MCF 10A (cell line): ENCODE measurements around the gene PSORS1C1. TPM values are rescaled to one million over a fixed set of nuclear protein-coding genes. Genes with fewer than 3 reads are reported as not detected.

Experiments
- BruUV-seq: library from RNA; stranded (reverse); fragments of 400-500 nt; replicated peaks from 2 replicates; lab custom pipeline; 2021; lab: Mats Ljungman, UMichigan
- CTCF ChIA-PET: fragments of 300-600 bp; sonication (Branson Sonifier 250); formaldehyde crosslinking; extraction: SDS; loops from one replicate; lab custom pipeline; 2021; ENCODE audit warnings: antibody characterized with exemption, inconsistent platforms; lab: Yijun Ruan, JAX
- POLR2A ChIA-PET: fragments of 300-600, 350-650 bp; sonication (Branson Sonifier 250); formaldehyde crosslinking; extraction: SDS; loops from one replicate; lab custom pipeline; 2020; ENCODE audit warnings: antibody characterized with exemption, inconsistent platforms; lab: Yijun Ruan, JAX
- DNase-seq: peaks from one replicate; pipeline ENCODE4 v3.0.0-alpha.2; 2018; ENCODE audit not compliant: unreplicated experiment
- H3K27ac Mint-ChIP-seq: one replicate; pipeline ENCODE4 v1.8.0; 2022; ENCODE audit warnings: mild to moderate bottlenecking, low read depth, mixed read lengths; ENCODE audit not compliant: unreplicated experiment
- H3K27me3 Mint-ChIP-seq: one replicate; pipeline ENCODE4 v1.8.0; 2022; ENCODE audit warnings: mixed read lengths; ENCODE audit not compliant: insufficient read depth, unreplicated experiment
- H3K36me3 Mint-ChIP-seq: one replicate; pipeline ENCODE4 v1.8.0; 2022; ENCODE audit warnings: mild to moderate bottlenecking, moderate library complexity, mixed read lengths; ENCODE audit not compliant: insufficient read depth, unreplicated experiment
- H3K4me1 Mint-ChIP-seq: one replicate; pipeline ENCODE4 v1.8.0; 2022; ENCODE audit warnings: mixed read lengths; ENCODE audit not compliant: insufficient read depth, unreplicated experiment
- H3K4me3 Mint-ChIP-seq: one replicate; pipeline ENCODE4 v1.8.0; 2022; ENCODE audit warnings: mild to moderate bottlenecking, moderate library complexity, mixed read lengths; ENCODE audit not compliant: unreplicated experiment
- H3K9me3 Mint-ChIP-seq: one replicate; pipeline ENCODE4 v1.8.0; 2022; ENCODE audit warnings: mixed read lengths; ENCODE audit not compliant: unreplicated experiment
- intact Hi-C: fragments of 100-400 bp; cut with micrococcal nuclease; formaldehyde crosslinking; loops from 2 replicates; pipeline ENCODE4 v1.14.1; 2022
- total RNA-seq: library from RNA; stranded (reverse); gene quantifications from 2 replicates; pipeline ENCODE4 v1.2.3, GENCODE V29; 2022
- TF ChIP-seq, protein P1 (sequence below): fragments of 200-600 bp; IDR thresholded peaks from one replicate; pipeline ENCODE4 v1.8.0; 2022; ENCODE audit warnings: antibody characterized with exemption, mild to moderate bottlenecking; ENCODE audit not compliant: unreplicated experiment

Gene PSORS1C1
- total RNA-seq, 1 experiment from 2014 or later = 7.7 TPM

DNA sequence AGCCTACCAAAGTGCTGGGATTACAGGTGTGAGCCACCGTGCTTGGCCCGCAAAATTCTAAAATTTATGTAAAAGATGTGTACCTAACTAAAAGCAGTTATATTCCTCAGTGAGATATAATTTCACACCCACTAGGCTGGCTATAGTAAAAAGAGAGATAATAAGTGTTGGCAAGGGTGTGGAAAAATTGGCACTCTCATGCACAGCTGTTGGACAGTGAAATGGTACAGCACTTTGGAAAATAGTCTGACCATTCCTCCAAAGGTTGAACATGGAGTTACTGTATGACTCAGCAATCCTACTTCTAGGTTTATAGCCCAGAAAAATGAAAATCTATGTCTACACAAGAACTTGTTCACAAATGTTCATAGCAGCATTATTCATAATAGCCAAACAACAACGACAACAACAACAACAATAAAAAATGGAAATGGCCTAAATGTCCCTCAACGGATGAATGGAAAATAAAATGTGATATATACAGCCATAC, 16.1 kb upstream of the PSORS1C1 start:
- no peaks in the 10 kb centered on the region for H3K36me3 Mint-ChIP-seq
- TF ChIP-seq, protein P1, sequence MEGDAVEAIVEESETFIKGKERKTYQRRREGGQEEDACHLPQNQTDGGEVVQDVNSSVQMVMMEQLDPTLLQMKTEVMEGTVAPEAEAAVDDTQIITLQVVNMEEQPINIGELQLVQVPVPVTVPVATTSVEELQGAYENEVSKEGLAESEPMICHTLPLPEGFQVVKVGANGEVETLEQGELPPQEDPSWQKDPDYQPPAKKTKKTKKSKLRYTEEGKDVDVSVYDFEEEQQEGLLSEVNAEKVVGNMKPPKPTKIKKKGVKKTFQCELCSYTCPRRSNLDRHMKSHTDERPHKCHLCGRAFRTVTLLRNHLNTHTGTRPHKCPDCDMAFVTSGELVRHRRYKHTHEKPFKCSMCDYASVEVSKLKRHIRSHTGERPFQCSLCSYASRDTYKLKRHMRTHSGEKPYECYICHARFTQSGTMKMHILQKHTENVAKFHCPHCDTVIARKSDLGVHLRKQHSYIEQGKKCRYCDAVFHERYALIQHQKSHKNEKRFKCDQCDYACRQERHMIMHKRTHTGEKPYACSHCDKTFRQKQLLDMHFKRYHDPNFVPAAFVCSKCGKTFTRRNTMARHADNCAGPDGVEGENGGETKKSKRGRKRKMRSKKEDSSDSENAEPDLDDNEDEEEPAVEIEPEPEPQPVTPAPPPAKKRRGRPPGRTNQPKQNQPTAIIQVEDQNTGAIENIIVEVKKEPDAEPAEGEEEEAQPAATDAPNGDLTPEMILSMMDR = no peak
- intact Hi-C loops = no loop called here
- CTCF ChIA-PET = interaction anchor here (0.6 kb wide), 1 partner anchor 11 kb away, joined by 3 read pairs; no protein-coding TSS in a partner anchor
- DNase-seq = no peak
- no peak overlapping the region for H3K27ac Mint-ChIP-seq
- POLR2A ChIA-PET = no interaction called here
- peaks cover 21% of the 10 kb centered on the region for H3K4me1 Mint-ChIP-seq
- BruUV-seq = no TSS peak
- H3K27me3 Mint-ChIP-seq = no peaks in the 10 kb centered on the region
- no peaks in the 10 kb centered on the region for H3K9me3 Mint-ChIP-seq
- no peak overlapping the region for H3K4me3 Mint-ChIP-seq

- no TSS peak for BruUV-seq
- peaks cover 7% of the 10 kb centered on the region for H3K4me1 Mint-ChIP-seq
- POLR2A ChIA-PET = interaction anchor here (0.7 to 2.0 kb wide), 5 partner anchors 11 to 383 kb away, joined by 3 to 10 read pairs (median 3); partner anchors contain the start of gene PSORS1C1
These were observed 11.5 kb upstream of the PSORS1C1 start for GRCh38 chr6:31103136-31103535.

DNA sequence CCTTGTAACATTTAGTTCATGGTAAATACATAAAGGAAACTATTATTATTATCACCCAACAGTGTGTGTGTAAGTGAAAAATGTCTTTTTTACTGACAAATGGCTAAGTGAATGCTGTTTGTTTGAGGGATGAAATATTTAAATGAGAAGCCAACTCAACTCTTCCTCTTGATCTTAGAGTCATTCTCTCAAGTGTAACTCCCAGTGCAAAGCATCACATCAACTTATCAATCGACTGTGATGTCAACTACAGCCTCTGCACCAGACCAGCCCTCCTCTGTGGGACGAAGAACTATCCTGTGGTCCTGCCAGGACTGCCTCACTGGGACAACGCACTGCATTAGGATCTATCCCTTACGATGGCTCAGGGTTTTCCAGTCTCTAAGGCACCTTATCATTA, 7.5 kb upstream of the PSORS1C1 start:
- intact Hi-C loops = no loop called here
- TF ChIP-seq, protein P1 = no peak
- no peak for DNase-seq
- Mint-ChIP-seq H3K4me3 (no peak overlapping the region), H3K4me1 (peaks cover 6% of the 10 kb centered on the region), H3K9me3 (no peaks in the 10 kb centered on the region), H3K36me3 (no peaks in the 10 kb centered on the region), H3K27ac (no peak overlapping the region), H3K27me3 (no peaks in the 10 kb centered on the region)
- POLR2A ChIA-PET = no interaction called here
- CTCF ChIA-PET = no interaction called here
- BruUV-seq = no TSS peak

More at GRCh38 chr6:31103136-31103535, 11.5 kb upstream of the PSORS1C1 start:
- CTCF ChIA-PET = interaction anchor here (0.6 to 2.0 kb wide), 9 partner anchors 10 to 571 kb away, joined by 3 to 9 read pairs (median 5); partner anchors contain the start of gene PSORS1C1
- intact Hi-C loops = no loop called here
- H3K27ac Mint-ChIP-seq = no peak overlapping the region
- DNase-seq = no peak
- no peaks in the 10 kb centered on the region for H3K9me3 Mint-ChIP-seq
- H3K27me3 Mint-ChIP-seq = no peaks in the 10 kb centered on the region
- H3K36me3 Mint-ChIP-seq = no peaks in the 10 kb centered on the region
- TF ChIP-seq, protein P1 = no peak
- no peak overlapping the region for H3K4me3 Mint-ChIP-seq

DNA sequence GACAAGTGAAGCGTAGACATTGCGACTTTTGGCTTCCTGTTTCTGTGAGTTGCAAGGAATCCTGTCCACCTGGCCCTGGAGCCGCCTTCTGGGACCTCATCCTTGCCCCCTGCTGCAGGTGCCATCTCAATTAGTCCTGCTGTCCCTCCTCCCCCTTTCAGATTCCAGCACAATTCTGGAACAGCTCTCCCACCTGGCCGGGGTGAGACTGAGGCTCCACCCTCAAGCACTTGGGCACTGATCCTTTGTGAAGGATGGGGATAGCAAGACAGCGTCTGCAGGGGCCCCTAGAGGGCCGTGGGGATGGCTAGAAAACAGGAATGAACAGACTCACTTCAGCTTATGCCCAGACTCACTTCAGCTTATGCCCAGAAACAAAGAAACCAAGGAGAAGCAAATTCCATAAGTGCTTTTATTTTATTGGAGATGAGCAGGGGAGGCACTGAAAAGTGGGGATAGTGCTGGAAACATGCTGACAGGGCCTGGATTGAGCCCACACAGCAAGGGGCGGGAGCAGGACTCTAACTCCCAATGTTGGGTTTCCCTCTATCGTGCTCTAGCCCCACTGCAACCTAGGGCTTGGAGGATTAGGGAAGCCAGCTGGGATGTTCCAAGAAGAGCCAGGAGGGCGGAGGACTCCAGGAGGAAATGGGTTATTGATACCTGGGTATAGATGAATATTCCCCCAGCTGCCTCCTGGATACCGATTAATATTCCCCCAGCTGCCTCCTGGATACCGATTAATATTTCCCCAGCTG, 3.6 kb upstream of the PSORS1C1 start:
- ChIA-PET CTCF (interaction anchor here (1.1 kb wide), 3 partner anchors 16 to 49 kb away, joined by 3 to 6 read pairs (median 3); no protein-coding TSS in a partner anchor), POLR2A (interaction anchor here (0.6 to 0.9 kb wide), 2 partner anchors 329 to 425 kb away, joined by 3 read pairs; no protein-coding TSS in a partner anchor)
- intact Hi-C loops = no loop called here
- Mint-ChIP-seq H3K36me3 (no peaks in the 10 kb centered on the region), H3K27me3 (no peaks in the 10 kb centered on the region), H3K4me3 (no peak overlapping the region), H3K9me3 (no peaks in the 10 kb centered on the region), H3K4me1 (peaks cover 20% of the 10 kb centered on the region), H3K27ac (no peak overlapping the region)
- no peak for DNase-seq
- TF ChIP-seq, protein P1 = no peak
- BruUV-seq = no TSS peak
